HG03045 (cell line): ENCODE results near the gene DDX39A.
"Not testable (repeated sequence)": the region's sequence is repeated elsewhere in the genome, so short reads cannot be mapped to it uniquely, and the experiment has no call there.

Experiments
- ATAC-seq: cut with Tn5 transposase; IDR thresholded peaks from one replicate; pipeline ENCODE4 v1.9.1; 2021; ENCODE audit warnings: mild to moderate bottlenecking, moderate library complexity; ENCODE audit not compliant: unreplicated experiment

The DDX39A gene

GRCh38 chr19:14409146-14410023, 9.8 kb downstream of the DDX39A start:
- ATAC-seq = no peak

GRCh38 chr19:14408491-14409145, 10.5 kb downstream of the DDX39A start:
- ATAC-seq = no peak

DNA sequence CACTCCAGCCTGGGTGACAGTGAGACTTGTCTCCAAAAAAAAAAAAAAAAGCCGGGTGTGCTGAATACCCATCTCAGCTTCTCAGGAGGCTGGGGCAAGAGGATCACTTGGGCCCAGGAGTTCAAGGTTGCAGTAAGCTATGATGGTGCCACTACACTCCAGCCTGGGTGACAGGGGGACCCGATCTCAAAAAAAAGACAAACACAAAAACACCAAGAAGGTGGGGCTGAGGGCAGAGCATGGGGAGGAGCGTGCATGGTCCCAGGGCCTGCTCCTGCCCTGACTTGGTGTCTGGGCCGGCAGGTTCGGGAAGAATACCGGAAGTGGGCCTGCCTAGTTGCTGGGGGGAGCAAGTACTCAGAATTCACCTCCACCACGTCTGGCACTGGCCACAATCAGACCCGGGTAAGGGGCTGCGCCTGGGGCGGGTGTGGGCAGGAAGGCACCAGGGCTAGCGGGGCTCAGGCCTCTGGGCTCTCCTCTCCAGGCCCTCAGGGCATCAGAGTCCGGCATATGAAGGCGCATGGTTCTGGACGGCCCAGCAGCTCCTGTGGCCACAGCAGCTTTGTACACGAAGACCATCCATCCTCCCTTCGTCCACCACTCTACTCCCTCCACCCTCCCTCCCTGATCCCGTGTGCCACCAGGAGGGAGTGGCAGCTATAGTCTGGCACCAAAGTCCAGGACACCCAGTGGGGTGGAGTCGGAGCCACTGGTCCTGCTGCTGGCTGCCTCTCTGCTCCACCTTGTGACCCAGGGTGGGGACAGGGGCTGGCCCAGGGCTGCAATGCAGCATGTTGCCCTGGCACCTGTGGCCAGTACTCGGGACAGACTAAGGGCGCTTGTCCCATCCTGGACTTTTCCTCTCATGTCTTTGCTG, 11.3 kb downstream of the DDX39A start:
- ATAC-seq = no peak

GRCh38 chr19:14406645-14407401, 12.3 kb downstream of the DDX39A start:
- no peak for ATAC-seq

- peak; percentile 62 for ATAC-seq
These were observed 13.1 kb downstream of the DDX39A start for GRCh38 chr19:14405758-14406644.

DNA sequence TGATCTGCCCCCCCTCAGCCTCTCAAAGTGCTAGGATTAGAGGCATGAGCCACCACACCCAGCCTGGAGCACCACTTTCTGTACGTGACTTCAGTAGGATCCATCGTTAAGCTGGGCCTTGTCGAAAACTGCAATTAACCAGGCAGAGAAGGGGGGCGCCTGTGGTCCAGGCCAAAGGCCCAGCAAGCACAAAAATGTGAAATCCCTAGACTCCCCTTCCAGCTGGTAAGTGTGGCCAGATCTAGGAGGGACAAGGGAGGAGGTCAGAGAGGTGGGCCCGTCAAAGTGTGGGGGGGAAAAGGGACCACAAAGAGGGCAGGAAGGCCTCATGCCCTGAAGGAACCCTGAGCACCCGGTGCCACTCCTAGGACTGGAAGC, 13.8 kb downstream of the DDX39A start:
- ATAC-seq = no peak

GRCh38 chr19:14404312-14404711, 14.8 kb downstream of the DDX39A start:
- ATAC-seq = no peak

GRCh38 chr19:14403145-14403930, 15.8 kb downstream of the DDX39A start:
- not testable (repeated sequence) for ATAC-seq

GRCh38 chr19:14402332-14403144, 16.6 kb downstream of the DDX39A start:
- ATAC-seq = no peak

- ATAC-seq = no peak
These were observed 17.5 kb downstream of the DDX39A start for GRCh38 chr19:14401468-14402195.

GRCh38 chr19:14400951-14401431, 18.1 kb downstream of the DDX39A start:
- ATAC-seq = no peak

DNA sequence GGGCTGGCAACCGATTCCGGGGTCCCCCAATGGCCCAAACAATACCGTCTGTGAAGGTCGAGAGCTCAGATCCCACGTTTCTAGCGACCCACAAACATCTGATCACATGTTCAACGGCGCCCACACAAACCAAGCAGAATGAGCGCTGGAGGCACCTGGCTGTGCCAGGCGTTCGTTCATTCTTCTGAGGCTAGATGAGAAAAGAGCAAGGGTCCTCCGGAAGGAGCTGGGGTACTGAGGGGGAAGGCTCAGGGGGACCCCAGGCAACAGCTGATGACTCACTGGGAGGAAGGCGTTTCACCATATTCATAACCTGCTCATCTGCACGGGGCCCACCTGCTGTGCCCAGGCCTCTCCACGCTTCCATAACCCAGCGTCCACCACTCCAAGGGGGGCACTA, 22.0 kb downstream of the DDX39A start:
- not testable (repeated sequence) for ATAC-seq

GRCh38 chr19:14396730-14397129, 22.4 kb downstream of the DDX39A start:
- ATAC-seq = not testable (repeated sequence)

GRCh38 chr19:14395710-14396336, 23.3 kb downstream of the DDX39A start:
- no peak for ATAC-seq

- ATAC-seq = no peak
These were observed 23.9 kb downstream of the DDX39A start for GRCh38 chr19:14395262-14395661.

- no peak for ATAC-seq
These were observed 25.0 kb downstream of the DDX39A start for GRCh38 chr19:14394167-14394566.

- ATAC-seq = no peak
These were observed 25.8 kb downstream of the DDX39A start for GRCh38 chr19:14393329-14393728.
